Peyer's patch (tissue), 4 donors: ENCODE results near the gene CD74. TPM values are rescaled to one million over a fixed set of nuclear protein-coding genes. Genes with fewer than 3 reads are reported as not detected.
A peak's percentile ranks its signal among the peaks of the same experiment; 100 is the strongest.

Source experiments
- DNase-seq, 3 donors: peaks; one replicate each; pipeline ENCODE4 v3.0.0-alpha.2; 2017 to 2019
- H3K27ac ChIP-seq, 4 donors: fragments of 200-600 bp; sonication (generic); one replicate each; pipeline ENCODE4 v1.5.1; 2016 to 2019
- H3K27me3 ChIP-seq, 2 donors: fragments of 200-600 bp; sonication (generic); one replicate each; pipeline ENCODE4 v1.5.1; 2019
- H3K36me3 ChIP-seq, 3 donors: fragments of 200-600 bp; sonication (generic); one replicate each; pipeline ENCODE4 v1.5.1; 2016 to 2019
- H3K4me1 ChIP-seq, 4 donors: fragments of 200-600 bp; sonication (generic); one replicate each; pipeline ENCODE4 v1.5.1; 2016 to 2019
- H3K4me3 ChIP-seq, 4 donors: fragments of 200-600 bp; sonication (generic); 1 replicate in 3 of 4; 2 replicates in 1 of 4; pipeline ENCODE4 v1.5.1; 2016 to 2019; ENCODE audit warnings: mild to moderate bottlenecking in 1 of 4
- H3K9me3 ChIP-seq, 4 donors: fragments of 200-600 bp; sonication (generic); one replicate each; pipeline ENCODE4 v1.5.1; 2016 to 2019; ENCODE audit warnings: mild to moderate bottlenecking in 1 of 4
- POLR2A ChIP-seq, 2 donors: fragments of 450-650 bp; IDR thresholded peaks; one replicate each; pipeline ENCODE4 v1.5.1; 2017; ENCODE audit warnings: antibody characterized with exemption in 2 of 2, mild to moderate bottlenecking in 2 of 2, moderate library complexity in 2 of 2
- total RNA-seq, 4 donors: library from RNA; depleted of rRNA; stranded (reverse); fragments of >200 nt; gene quantifications; one replicate each; pipeline ENCODE4 v1.1.0, GENCODE V29; 2016
- TF ChIP-seq, protein P1 (sequence below), 6 experiments: fragments of 450-650 bp in 4 of 6; fragments of 200-600 bp in 2 of 6; sonication (generic) in 1 of 6; IDR thresholded peaks; one replicate each; pipeline ENCODE4 v1.5.1; 2017 to 2019; ENCODE audit warnings: antibody characterized with exemption in 6 of 6, mild to moderate bottlenecking in 3 of 6, moderate library complexity in 1 of 6

CD74 gene
- total RNA-seq, 4 donors from 2014 or later = 759 to 2,006 (median 1,183) TPM

DNA sequence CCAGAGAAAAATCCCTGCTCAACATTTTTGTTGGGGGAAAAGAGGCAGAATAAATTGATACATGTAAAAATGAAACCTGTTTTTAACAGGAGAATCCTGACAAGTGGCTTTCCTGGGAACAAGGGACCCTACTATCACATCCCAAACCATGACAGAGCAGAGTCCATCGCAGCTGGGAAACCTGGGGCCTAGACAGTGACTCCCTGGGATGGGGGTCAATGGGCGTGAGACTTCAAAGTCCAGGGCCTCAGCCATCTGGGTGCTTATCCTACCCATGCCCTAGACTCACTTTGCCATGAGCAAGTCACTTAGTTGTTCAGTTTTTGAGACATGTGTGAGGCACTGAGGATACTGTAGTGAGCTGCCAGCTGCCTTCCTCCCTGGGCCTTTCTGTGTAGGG lies 49.5 kb downstream of the CD74 start:
- no peak for TF ChIP-seq POLR2A (IDR thresholded peaks at IDR 0.05)
- TF ChIP-seq, protein P1, sequence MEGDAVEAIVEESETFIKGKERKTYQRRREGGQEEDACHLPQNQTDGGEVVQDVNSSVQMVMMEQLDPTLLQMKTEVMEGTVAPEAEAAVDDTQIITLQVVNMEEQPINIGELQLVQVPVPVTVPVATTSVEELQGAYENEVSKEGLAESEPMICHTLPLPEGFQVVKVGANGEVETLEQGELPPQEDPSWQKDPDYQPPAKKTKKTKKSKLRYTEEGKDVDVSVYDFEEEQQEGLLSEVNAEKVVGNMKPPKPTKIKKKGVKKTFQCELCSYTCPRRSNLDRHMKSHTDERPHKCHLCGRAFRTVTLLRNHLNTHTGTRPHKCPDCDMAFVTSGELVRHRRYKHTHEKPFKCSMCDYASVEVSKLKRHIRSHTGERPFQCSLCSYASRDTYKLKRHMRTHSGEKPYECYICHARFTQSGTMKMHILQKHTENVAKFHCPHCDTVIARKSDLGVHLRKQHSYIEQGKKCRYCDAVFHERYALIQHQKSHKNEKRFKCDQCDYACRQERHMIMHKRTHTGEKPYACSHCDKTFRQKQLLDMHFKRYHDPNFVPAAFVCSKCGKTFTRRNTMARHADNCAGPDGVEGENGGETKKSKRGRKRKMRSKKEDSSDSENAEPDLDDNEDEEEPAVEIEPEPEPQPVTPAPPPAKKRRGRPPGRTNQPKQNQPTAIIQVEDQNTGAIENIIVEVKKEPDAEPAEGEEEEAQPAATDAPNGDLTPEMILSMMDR (IDR thresholded peaks at IDR 0.05) = no peak
- Histone ChIP-seq H3K9me3 (no peaks in the 10 kb centered on the region), H3K27me3 (no peaks in the 10 kb centered on the region), H3K36me3 (peaks cover 0 to 67% (median 0%) of the 10 kb centered on the region in 3 donors), H3K27ac (no peak overlapping the region), H3K4me1 (peaks cover 7 to 12% (median 7%) of the 10 kb centered on the region in 4 donors), H3K4me3 (no peak overlapping the region)
- no peak for DNase-seq

DNA sequence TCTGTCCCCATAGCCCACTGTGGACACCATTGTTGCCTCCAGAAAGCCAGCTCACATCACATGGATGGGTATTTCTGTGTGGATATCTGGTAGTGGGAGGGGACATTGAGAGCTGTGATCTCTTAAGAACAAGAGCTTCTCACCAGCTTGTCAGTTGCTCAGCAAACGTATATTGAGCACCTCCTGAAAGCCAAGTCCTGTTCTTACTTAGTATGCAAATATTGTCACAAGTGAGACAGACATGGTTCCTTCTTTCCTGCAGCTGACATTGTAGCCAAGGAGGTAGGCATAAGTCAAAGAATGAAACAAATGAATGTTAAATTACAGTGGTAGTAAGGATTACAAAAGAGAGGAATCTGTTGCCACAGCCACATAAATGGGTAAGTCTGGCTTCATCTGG lies 51.4 kb downstream of the CD74 start:
- peaks cover 0 to 52% (median 0%) of the 10 kb centered on the region in 3 donors for H3K36me3 ChIP-seq
- TF ChIP-seq, protein P1 (IDR thresholded peaks at IDR 0.05) = no peak
- TF ChIP-seq POLR2A (IDR thresholded peaks at IDR 0.05) = no peak

DNA sequence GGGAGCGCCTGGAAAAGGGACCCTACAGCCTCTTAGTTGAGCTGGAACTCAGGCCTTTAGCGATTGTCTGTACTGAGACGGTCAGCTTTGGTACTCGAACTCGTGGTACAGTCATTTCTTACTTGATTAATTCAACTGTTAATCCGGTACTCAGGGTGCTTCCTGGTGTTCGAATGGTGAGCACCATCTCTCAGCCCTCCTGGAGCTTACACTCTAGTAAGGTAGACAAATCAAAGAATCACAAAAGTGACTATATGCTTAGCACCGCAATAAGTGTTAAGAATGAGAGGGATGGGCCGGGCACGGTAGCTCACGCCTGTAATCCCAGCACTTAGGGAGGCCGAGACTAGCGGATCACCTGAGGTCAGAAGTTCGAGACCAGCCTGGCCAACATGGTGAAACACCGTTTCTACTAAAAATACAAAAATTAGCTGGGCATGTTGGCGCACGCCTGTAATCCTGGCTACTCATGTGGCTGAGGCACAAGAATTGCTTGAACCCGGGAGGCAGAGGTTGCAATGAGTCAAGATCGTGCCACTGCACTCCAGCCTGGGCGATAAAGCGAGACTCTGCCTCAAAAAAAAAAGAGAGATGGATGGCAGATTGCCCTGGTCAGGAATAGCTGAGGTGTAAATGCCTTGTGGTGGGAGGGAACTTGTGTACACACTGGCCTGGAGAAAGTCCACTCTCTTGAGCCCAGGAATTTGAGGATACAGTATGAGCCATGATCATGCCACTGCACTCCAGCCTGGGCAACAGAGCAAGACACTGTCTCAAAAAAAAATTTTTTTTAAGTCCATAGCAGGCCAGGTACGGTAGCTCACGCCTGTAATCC lies 54.2 kb downstream of the CD74 start:
- H3K9me3 ChIP-seq = no peaks in the 10 kb centered on the region
- H3K27me3 ChIP-seq = no peaks in the 10 kb centered on the region
- DNase-seq = no peak
- peak overlapping the region; percentile 71 to 95 (median 86) for H3K4me3 ChIP-seq
- peaks cover 0 to 25% (median 0%) of the 10 kb centered on the region in 3 donors for H3K36me3 ChIP-seq
- peak overlapping the region; percentile 59 to 81 (median 70) for H3K27ac ChIP-seq
- peaks cover 7 to 20% (median 7%) of the 10 kb centered on the region in 4 donors for H3K4me1 ChIP-seq
- TF ChIP-seq POLR2A (IDR thresholded peaks at IDR 0.05) = no peak
- TF ChIP-seq, protein P1 (IDR thresholded peaks at IDR 0.05) = no peak

More for the DNA sequence above, 51.4 kb downstream of the CD74 start:
- Histone ChIP-seq H3K27me3 (no peaks in the 10 kb centered on the region), H3K9me3 (no peaks in the 10 kb centered on the region), H3K4me3 (no peak overlapping the region), H3K27ac (no peak overlapping the region), H3K4me1 (peaks cover 7 to 20% (median 7%) of the 10 kb centered on the region in 4 donors)
- DNase-seq = no peak

DNA sequence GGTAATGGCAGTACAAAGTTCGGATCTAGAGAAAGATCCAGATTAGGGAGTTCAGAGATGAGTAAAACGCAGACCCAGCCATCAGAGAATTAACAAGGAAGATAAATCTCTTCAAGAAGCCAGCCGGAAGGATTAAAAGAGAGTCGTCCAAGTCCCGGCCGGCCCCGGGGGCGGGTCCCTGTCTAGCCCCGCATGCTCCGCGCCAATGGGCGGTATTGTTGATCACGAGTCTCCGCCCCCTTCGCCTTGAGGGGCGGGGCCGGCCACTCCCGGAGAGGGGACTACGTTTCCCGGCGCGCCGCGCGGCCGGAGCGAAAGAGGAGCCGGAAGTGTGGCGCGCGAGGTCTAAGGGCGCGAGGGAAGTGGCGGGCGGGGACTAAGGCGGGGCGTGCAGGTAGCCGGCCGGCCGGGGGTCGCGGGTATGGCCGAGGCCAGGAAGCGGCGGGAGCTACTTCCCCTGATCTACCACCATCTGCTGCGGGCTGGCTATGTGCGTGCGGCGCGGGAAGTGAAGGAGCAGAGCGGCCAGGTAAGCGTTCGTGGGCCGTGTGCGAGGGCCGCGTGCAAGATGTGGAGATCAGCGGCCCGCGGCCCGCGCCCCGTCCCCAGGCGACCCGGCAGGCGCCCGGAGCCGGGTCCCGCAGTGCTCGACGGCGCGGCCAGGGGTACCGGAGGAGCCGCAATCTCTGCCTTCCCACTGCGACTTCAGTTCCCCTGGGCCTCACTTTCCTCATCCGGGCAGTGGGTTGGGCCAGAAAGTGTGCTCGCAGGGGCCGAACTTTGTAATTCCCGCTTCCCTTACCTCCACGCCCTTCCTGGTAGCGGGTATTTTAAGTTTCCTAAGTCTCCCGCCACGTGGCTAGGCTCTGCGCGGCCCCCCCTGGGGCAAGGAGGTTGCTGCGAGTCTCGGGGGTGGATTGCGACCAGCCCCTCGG lies 55.1 kb downstream of the CD74 start, which contains the start of gene TCOF1:
TSS of gene TCOF1 (plus strand) at position 372 of the 935 bp plus-strand sequence. CDS start at position 422, 50 bp downstream.
- H3K27me3 ChIP-seq = no peaks in the 10 kb centered on the region
- peaks cover 0 to 17% (median 0%) of the 10 kb centered on the region in 3 donors for H3K36me3 ChIP-seq
- TF ChIP-seq, protein P1 (IDR thresholded peaks at IDR 0.05) = no peak
- TF ChIP-seq POLR2A (IDR thresholded peaks at IDR 0.05) = peak in 1 of 2 donors; percentile 12
- peak; percentile 98 to 99 (median 99) for DNase-seq
- H3K4me3 ChIP-seq = peak within 1 kb of the TSS; percentile 71 to 95 (median 86)
- peak within 1 kb of the TSS; percentile 59 to 81 (median 70) for H3K27ac ChIP-seq
- no peaks in the 10 kb centered on the region for H3K9me3 ChIP-seq
- peaks cover 7 to 20% (median 7%) of the 10 kb centered on the region in 4 donors for H3K4me1 ChIP-seq

DNA sequence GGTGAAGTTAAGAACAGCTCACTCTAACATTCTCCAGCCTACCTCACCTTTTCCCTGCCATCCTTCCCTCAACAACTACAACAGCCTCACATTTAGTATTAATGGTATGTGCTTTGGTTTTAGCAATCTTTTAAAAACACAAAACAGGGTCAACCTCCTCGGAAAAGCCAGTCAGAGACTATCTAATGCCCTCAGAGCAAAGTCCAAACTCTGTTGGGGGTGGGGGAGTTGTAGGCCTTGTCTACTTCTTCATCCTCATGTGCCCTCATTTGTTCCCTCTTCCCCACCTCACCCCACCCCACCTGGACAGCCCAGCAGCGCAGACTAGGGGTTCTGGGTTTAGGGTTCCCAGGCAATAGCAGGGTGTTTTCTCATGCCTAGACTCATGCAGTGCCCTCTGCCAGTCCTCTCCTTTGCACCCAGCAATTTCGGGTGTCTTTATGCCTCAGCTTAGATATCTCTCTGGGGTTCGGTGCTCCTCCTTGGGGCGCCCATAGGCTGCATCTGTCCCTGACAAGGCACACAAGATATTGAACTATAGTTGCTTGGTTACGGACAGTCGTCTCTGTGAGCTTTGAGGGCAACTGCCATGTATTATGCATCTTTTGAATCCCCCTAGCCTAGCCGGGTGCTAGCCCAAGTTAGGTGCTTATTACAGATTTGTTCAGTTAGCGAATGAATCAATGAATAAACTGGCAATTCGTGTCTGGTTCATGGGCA lies 56.0 kb downstream of the CD74 start:
- TF ChIP-seq, protein P1 (IDR thresholded peaks at IDR 0.05) = no peak
- TF ChIP-seq POLR2A (IDR thresholded peaks at IDR 0.05) = no peak
- peak overlapping the region; percentile 71 to 95 (median 86) for H3K4me3 ChIP-seq
- H3K4me1 ChIP-seq = peaks cover 7 to 20% (median 7%) of the 10 kb centered on the region in 4 donors
- no peaks in the 10 kb centered on the region for H3K27me3 ChIP-seq
- no peak for DNase-seq
- peak overlapping the region; percentile 24 to 81 (median 65) for H3K27ac ChIP-seq
- H3K9me3 ChIP-seq = no peaks in the 10 kb centered on the region
- peaks cover 0 to 10% (median 0%) of the 10 kb centered on the region in 3 donors for H3K36me3 ChIP-seq
